DND-41 (cell line): Measurements from ENCODE around the gene CCT2.

ENCODE experiments used
- ATAC-seq: fragments of 200-7000 bp; cut with Tn5 transposase; 3 replicates; pipeline ENCODE4 v1.9.1; 2021; ENCODE audit warnings: low read depth; ENCODE audit not compliant: insufficient read depth
- DNase-seq: peaks from one replicate; pipeline ENCODE4 v3.0.0-alpha.2; 2020
- H2AFZ ChIP-seq: 2 replicates; pipeline ENCODE4 v1.6.0; 2012; ENCODE audit warnings: low read depth, low read length
- H3K27ac ChIP-seq: 2 replicates; pipeline ENCODE4 v1.5.1; 2012; ENCODE audit warnings: low read length, inconsistent platforms
- H3K27me3 ChIP-seq: fragments of 200-600 bp; sonication (generic); 2 replicates; pipeline ENCODE4 v1.6.0; 2012; ENCODE audit warnings: low read length, mild to moderate bottlenecking, inconsistent platforms; ENCODE audit not compliant: insufficient read depth, poor library complexity
- H3K36me3 ChIP-seq: 2 replicates; pipeline ENCODE4 v1.5.1; 2012; ENCODE audit warnings: low read length, inconsistent platforms; ENCODE audit not compliant: insufficient read depth
- H3K4me1 ChIP-seq: 2 replicates; pipeline ENCODE4 v1.5.1; 2012; ENCODE audit warnings: mild to moderate bottlenecking, low read length; ENCODE audit not compliant: insufficient read depth
- H3K4me2 ChIP-seq: 2 replicates; pipeline ENCODE4 v1.6.0; 2012; ENCODE audit warnings: mild to moderate bottlenecking, moderate library complexity, low read length, inconsistent platforms; ENCODE audit not compliant: insufficient read depth
- H3K4me3 ChIP-seq, 2 experiments: fragments of 200-600 bp in 1 of 2; shearing (Covaris generic) in 1 of 2; 2 replicates each; pipeline ENCODE4 v1.5.1; 2012 to 2016; ENCODE audit warnings: inconsistent platforms in 2 of 2, low read length in 2 of 2, mild to moderate bottlenecking in 2 of 2, low read depth in 1 of 2, moderate library complexity in 1 of 2
- H3K79me2 ChIP-seq: 2 replicates; pipeline ENCODE4 v1.6.0; 2012; ENCODE audit warnings: low read length, inconsistent platforms; ENCODE audit not compliant: insufficient read depth
- H3K9ac ChIP-seq: 2 replicates; pipeline ENCODE4 v1.6.0; 2012; ENCODE audit warnings: low read depth, mild to moderate bottlenecking, inconsistent platforms, low read length, moderate library complexity
- H3K9me3 ChIP-seq: 2 replicates; pipeline ENCODE4 v1.5.1; 2012; ENCODE audit warnings: low read length, moderate library complexity, mild to moderate bottlenecking, inconsistent platforms; ENCODE audit not compliant: insufficient read depth, severe bottlenecking
- H4K20me1 ChIP-seq: 2 replicates; pipeline ENCODE4 v1.6.0; 2012; ENCODE audit warnings: low read length; ENCODE audit not compliant: insufficient read depth
- CTCF ChIP-seq: IDR thresholded peaks from 2 replicates; pipeline ENCODE4 v1.5.1; 2012; ENCODE audit warnings: borderline replicate concordance, low read length, moderate library complexity, mild to moderate bottlenecking; ENCODE audit not compliant: poor library complexity, severe bottlenecking; ENCODE audit errors: extremely low read depth
- EZH2 ChIP-seq: IDR thresholded peaks from 3 replicates; pipeline ENCODE4 v1.6.1; 2012; ENCODE audit warnings: borderline replicate concordance, low read depth, mild to moderate bottlenecking, moderate library complexity, low read length, inconsistent platforms; ENCODE audit not compliant: severe bottlenecking

Gene CCT2

GRCh38 chr12:69575346-69575745 lies 9.9 kb upstream of the CCT2 start:
- TF ChIP-seq EZH2 (no peak), CTCF (no peak)
- H3K36me3 ChIP-seq, result peaks cover 43% of the 10 kb centered on the region
- no peak for DNase-seq
- no peaks in the 10 kb centered on the region for H3K9me3 ChIP-seq
- H3K27me3 ChIP-seq, result no peaks in the 10 kb centered on the region
- no peak for ATAC-seq
- no peak overlapping the region for H2AFZ ChIP-seq
- H3K27ac ChIP-seq, result no peak overlapping the region
- no peak overlapping the region for H3K9ac ChIP-seq
- H3K4me3 ChIP-seq, result no peak overlapping the region
- H3K4me1 ChIP-seq, result no peaks in the 10 kb centered on the region
- H3K79me2 ChIP-seq, result no peaks in the 10 kb centered on the region
- no peaks in the 10 kb centered on the region for H4K20me1 ChIP-seq
- H3K4me2 ChIP-seq, result no peak overlapping the region

- Histone ChIP-seq H3K9me3 (no peaks in the 10 kb centered on the region), H3K36me3 (peaks cover 24% of the 10 kb centered on the region), H3K79me2 (no peaks in the 10 kb centered on the region), H3K27me3 (no peaks in the 10 kb centered on the region), H3K27ac (no peak overlapping the region), H3K9ac (no peak overlapping the region), H4K20me1 (no peaks in the 10 kb centered on the region), H3K4me2 (no peak overlapping the region), H3K4me3 (no peak overlapping the region), H3K4me1 (no peaks in the 10 kb centered on the region), H2AFZ (no peak overlapping the region)
- ATAC-seq (no peak), DNase-seq (no peak)
- TF ChIP-seq EZH2 (no peak), CTCF (no peak)
Measured at GRCh38 chr12:69578283-69578682, 7.0 kb upstream of the CCT2 start.

- Histone ChIP-seq H3K4me3 (no peak overlapping the region), H3K79me2 (no peaks in the 10 kb centered on the region), H3K27me3 (no peaks in the 10 kb centered on the region), H3K9ac (no peak overlapping the region), H3K4me1 (no peaks in the 10 kb centered on the region), H3K27ac (no peak overlapping the region), H4K20me1 (no peaks in the 10 kb centered on the region), H3K36me3 (peaks cover 17% of the 10 kb centered on the region), H2AFZ (no peak overlapping the region), H3K4me2 (no peak overlapping the region), H3K9me3 (no peaks in the 10 kb centered on the region)
- no peak for TF ChIP-seq EZH2
- no peak for TF ChIP-seq CTCF
- ATAC-seq (no peak), DNase-seq (no peak)
Measured at GRCh38 chr12:69579029-69579428, 6.2 kb upstream of the CCT2 start.

- Histone ChIP-seq H3K4me1 (peaks cover 7% of the 10 kb centered on the region; the same call in 1 of the 2 replicates), H3K36me3 (peaks cover 7% of the 10 kb centered on the region; the same call in 1 of the 2 replicates), H3K27ac (no peak overlapping the region), H2AFZ (no peak overlapping the region), H3K4me2 (no peak overlapping the region), H4K20me1 (no peaks in the 10 kb centered on the region), H3K4me3 (no peak overlapping the region), H3K9me3 (no peaks in the 10 kb centered on the region), H3K27me3 (no peaks in the 10 kb centered on the region), H3K9ac (no peak overlapping the region), H3K79me2 (0 out of 2 replicates have a peak, but pooled peaks cover 1% of the 10 kb centered on the region)
- DNase-seq (no peak), ATAC-seq (no peak)
- TF ChIP-seq CTCF (no peak), EZH2 (no peak)
Measured at GRCh38 chr12:69580074-69580473, 5.2 kb upstream of the CCT2 start.
